ENCODE data around the gene VSTM2L. TPM values are rescaled to one million over a fixed set of nuclear protein-coding genes. Genes with fewer than 3 reads are reported as not detected.

The VSTM2L gene
- total and polyA plus RNA-seq, 2 donors (not counting 3 experiments of a cell fraction or from before 2014, with no cell fraction given): 0.18 TPM; not detected in 1

DNA sequence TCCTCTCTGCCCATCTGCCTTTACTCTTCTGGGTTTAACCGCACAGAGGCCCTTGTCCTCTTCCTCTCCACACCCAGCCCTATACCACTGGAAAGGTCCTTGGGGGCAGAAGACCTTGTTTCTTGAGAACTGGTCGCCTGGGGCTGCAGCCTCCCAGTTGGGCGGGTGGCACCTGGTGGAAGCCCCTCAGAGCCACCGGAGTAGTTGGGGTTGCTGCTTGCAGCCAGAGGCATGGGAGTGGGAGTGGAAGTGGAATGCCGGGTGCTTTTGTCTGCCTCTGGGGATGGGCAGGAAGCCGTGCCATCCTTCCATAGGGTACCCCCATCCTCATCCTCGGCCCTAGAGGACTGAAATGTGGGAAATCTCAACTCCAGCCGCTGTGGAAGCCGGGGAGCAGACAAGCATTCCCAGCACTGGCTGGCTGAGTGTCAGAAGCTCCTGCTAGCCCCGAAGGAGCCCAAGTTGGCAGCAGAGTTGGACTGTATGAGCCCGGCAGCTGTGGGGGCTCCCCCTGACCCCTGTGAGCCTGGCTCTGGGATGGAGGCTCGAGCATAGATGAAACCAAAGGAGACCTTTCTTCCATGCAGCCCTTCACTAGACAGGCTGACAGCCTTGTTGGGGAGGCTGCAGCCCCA, 1.2 kb downstream of the VSTM2L start:
- Histone ChIP-seq H3K4me2 (ENCODE audit: insufficient read depth, low read length) (no peak overlapping the region), H2AFZ (ENCODE audit: low read depth, low read length) (no peak overlapping the region), H3K4me3 (replicated peaks in 1 of 3; ENCODE audit: insufficient read depth in 1 of 3, low read depth in 1 of 3, low read length in 3 of 3) (no peak overlapping the region), H3K9ac (replicated peaks; ENCODE audit: extremely low read depth, insufficient read depth, low read length) (no peak overlapping the region), H3K9me1 (replicated peaks; ENCODE audit: control insufficient read depth, extremely low read depth, insufficient read depth, low read length) (no peaks in the 10 kb centered on the region), H3K27me3 (ENCODE audit: control insufficient read depth in 2 of 2, insufficient read depth in 2 of 2, low read length in 2 of 2) (peaks cover 38 to 41% of the 10 kb centered on the region in 2 experiments), H3K4me1 (ENCODE audit: control insufficient read depth, extremely low read depth, insufficient read depth, low read length) (no peaks in the 10 kb centered on the region), H4K20me1 (replicated peaks; ENCODE audit: control insufficient read depth, extremely low read depth, insufficient read depth, low read length) (no peaks in the 10 kb centered on the region), H3K79me2 (ENCODE audit: control insufficient read depth, insufficient read depth, low read length) (no peaks in the 10 kb centered on the region), H3K27ac (ENCODE audit: insufficient read depth, low read depth, low read length) (no peak overlapping the region), H3K36me3 (ENCODE audit: control insufficient read depth in 2 of 2, extremely low read depth in 1 of 2, insufficient read depth in 2 of 2, low read length in 2 of 2) (no peaks in the 10 kb centered on the region), H3K9me3 (replicated peaks; ENCODE audit: control insufficient read depth, insufficient read depth, low read length) (no peaks in the 10 kb centered on the region)
- POLR2A ChIA-PET: no interaction called here
- intact Hi-C loops (cut with micrococcal nuclease): loop anchor here (5.0 kb wide), 2 partner anchors 88 to 418 kb away; no protein-coding TSS in a partner anchor
- FAIRE-seq (no peak), DNase-seq (ENCODE audit: low read depth, low spot score) (no peak)
- no TSS peak for BruUV-seq (replicated peaks)
- TF ChIP-seq POLR2AphosphoS5 (IDR thresholded peaks at IDR 0.05; ENCODE audit: insufficient read depth, low read depth, low read length): no peak
- TF ChIP-seq MYC (IDR thresholded peaks at IDR 0.05; ENCODE audit: low read depth, low read length): no peak
- TF ChIP-seq POLR2A (IDR thresholded peaks at IDR 0.05; ENCODE audit: low read depth, low read length): no peak
- TF ChIP-seq, protein P1, sequence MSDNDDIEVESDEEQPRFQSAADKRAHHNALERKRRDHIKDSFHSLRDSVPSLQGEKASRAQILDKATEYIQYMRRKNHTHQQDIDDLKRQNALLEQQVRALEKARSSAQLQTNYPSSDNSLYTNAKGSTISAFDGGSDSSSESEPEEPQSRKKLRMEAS (IDR thresholded peaks at IDR 0.05; ENCODE audit: insufficient read depth, insufficient read length): no peak
- CTCF ChIA-PET: no interaction called here
- dilution Hi-C loops (cut with MboI; ENCODE audit: extremely low pct_ligation_motif_present, low sequenced_read_pairs): no loop called here

DNA sequence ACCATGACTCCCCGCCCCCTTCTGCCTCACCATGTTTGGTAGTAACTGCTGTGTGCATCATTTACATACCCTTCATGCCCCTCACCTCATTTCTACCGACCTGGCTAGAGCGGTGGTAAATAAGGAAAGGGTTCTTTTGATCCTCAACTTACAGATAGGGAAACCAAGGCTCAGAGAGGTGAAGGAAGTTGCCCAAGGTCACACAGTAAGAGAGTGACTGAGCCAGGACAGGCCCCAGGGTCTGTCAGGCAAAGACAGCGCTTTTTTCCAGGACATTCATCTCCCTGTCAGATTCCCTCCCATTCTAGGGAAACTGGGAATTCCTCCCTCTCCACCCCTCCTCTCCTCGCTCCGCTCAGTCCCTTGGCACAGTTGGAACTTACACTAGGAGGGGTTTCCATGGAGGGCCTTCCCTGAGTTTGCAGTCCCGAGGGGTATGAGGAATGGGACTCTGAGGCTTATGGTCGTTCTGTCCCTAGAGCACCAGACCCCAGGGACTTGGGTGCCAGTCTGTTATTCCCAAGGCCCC, 2.0 kb downstream of the VSTM2L start:
- BruUV-seq (replicated peaks): no TSS peak
- peaks cover 39 to 40% of the 10 kb centered on the region in 2 experiments for H3K27me3 ChIP-seq (ENCODE audit: control insufficient read depth in 2 of 2, insufficient read depth in 2 of 2, low read length in 2 of 2)
- H3K9me3 ChIP-seq (replicated peaks; ENCODE audit: control insufficient read depth, insufficient read depth, low read length): no peaks in the 10 kb centered on the region
- H3K9me1 ChIP-seq (replicated peaks; ENCODE audit: control insufficient read depth, extremely low read depth, insufficient read depth, low read length): no peaks in the 10 kb centered on the region
- ChIA-PET CTCF (no interaction called here), POLR2A (no interaction called here)
- DNase-seq (ENCODE audit: low read depth, low spot score) (no peak), FAIRE-seq (no peak)
- no peaks in the 10 kb centered on the region for H3K36me3 ChIP-seq (ENCODE audit: control insufficient read depth in 2 of 2, extremely low read depth in 1 of 2, insufficient read depth in 2 of 2, low read length in 2 of 2)
- H3K4me3 ChIP-seq (replicated peaks in 1 of 3; ENCODE audit: insufficient read depth in 1 of 3, low read depth in 1 of 3, low read length in 3 of 3): no peak overlapping the region
- no peak for TF ChIP-seq POLR2A (IDR thresholded peaks at IDR 0.05; ENCODE audit: low read depth, low read length)
- no peak for TF ChIP-seq JUN (IDR thresholded peaks at IDR 0.05; ENCODE audit: borderline replicate concordance, insufficient read depth, insufficient read length, low read depth)
- TF ChIP-seq EZH2 (IDR thresholded peaks at IDR 0.05; ENCODE audit: borderline replicate concordance, low read depth, low read length, severe bottlenecking): no peak
- no peak for TF ChIP-seq MYC (IDR thresholded peaks at IDR 0.05; ENCODE audit: low read depth, low read length)
- TF ChIP-seq FOS (IDR thresholded peaks at IDR 0.05; ENCODE audit: borderline replicate concordance, insufficient read depth, low read length): no peak
- TF ChIP-seq POLR2AphosphoS5 (IDR thresholded peaks at IDR 0.05; ENCODE audit: insufficient read depth, low read depth, low read length): no peak
- TF ChIP-seq, protein P1 (IDR thresholded peaks at IDR 0.05; ENCODE audit: insufficient read depth, insufficient read length): no peak
- TF ChIP-seq GATA2 (IDR thresholded peaks at IDR 0.05; ENCODE audit: insufficient read depth, insufficient read length, low read depth, low read length): no peak
- TF ChIP-seq, protein P2, sequence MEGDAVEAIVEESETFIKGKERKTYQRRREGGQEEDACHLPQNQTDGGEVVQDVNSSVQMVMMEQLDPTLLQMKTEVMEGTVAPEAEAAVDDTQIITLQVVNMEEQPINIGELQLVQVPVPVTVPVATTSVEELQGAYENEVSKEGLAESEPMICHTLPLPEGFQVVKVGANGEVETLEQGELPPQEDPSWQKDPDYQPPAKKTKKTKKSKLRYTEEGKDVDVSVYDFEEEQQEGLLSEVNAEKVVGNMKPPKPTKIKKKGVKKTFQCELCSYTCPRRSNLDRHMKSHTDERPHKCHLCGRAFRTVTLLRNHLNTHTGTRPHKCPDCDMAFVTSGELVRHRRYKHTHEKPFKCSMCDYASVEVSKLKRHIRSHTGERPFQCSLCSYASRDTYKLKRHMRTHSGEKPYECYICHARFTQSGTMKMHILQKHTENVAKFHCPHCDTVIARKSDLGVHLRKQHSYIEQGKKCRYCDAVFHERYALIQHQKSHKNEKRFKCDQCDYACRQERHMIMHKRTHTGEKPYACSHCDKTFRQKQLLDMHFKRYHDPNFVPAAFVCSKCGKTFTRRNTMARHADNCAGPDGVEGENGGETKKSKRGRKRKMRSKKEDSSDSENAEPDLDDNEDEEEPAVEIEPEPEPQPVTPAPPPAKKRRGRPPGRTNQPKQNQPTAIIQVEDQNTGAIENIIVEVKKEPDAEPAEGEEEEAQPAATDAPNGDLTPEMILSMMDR (IDR thresholded peaks at IDR 0.05; ENCODE audit: extremely low read depth in 1 of 2, insufficient read depth in 1 of 2, low read depth in 1 of 2, low read length in 2 of 2): no peak
- H3K9ac ChIP-seq (replicated peaks; ENCODE audit: extremely low read depth, insufficient read depth, low read length): no peak overlapping the region
- intact Hi-C loops (cut with micrococcal nuclease) (loop anchor here (5.0 kb wide), 2 partner anchors 87 to 417 kb away; no protein-coding TSS in a partner anchor), dilution Hi-C loops (cut with MboI; ENCODE audit: extremely low pct_ligation_motif_present, low sequenced_read_pairs) (no loop called here)
- H3K4me1 ChIP-seq (ENCODE audit: control insufficient read depth, extremely low read depth, insufficient read depth, low read length): no peaks in the 10 kb centered on the region
- H3K79me2 ChIP-seq (ENCODE audit: control insufficient read depth, insufficient read depth, low read length): no peaks in the 10 kb centered on the region
- no peak overlapping the region for H2AFZ ChIP-seq (ENCODE audit: low read depth, low read length)
- no peak overlapping the region for H3K4me2 ChIP-seq (ENCODE audit: insufficient read depth, low read length)
- no peak overlapping the region for H3K27ac ChIP-seq (ENCODE audit: insufficient read depth, low read depth, low read length)
- H4K20me1 ChIP-seq (replicated peaks; ENCODE audit: control insufficient read depth, extremely low read depth, insufficient read depth, low read length): no peaks in the 10 kb centered on the region
